SHP77 treated with DMSO at 0.1 percent for 48 hours (cell line): ENCODE data around the gene TTK.

Experiments used
- DNase-seq: peaks from one replicate; lab custom pipeline; 2025; lab: John Stamatoyannopoulos, UW

The TTK gene

DNA sequence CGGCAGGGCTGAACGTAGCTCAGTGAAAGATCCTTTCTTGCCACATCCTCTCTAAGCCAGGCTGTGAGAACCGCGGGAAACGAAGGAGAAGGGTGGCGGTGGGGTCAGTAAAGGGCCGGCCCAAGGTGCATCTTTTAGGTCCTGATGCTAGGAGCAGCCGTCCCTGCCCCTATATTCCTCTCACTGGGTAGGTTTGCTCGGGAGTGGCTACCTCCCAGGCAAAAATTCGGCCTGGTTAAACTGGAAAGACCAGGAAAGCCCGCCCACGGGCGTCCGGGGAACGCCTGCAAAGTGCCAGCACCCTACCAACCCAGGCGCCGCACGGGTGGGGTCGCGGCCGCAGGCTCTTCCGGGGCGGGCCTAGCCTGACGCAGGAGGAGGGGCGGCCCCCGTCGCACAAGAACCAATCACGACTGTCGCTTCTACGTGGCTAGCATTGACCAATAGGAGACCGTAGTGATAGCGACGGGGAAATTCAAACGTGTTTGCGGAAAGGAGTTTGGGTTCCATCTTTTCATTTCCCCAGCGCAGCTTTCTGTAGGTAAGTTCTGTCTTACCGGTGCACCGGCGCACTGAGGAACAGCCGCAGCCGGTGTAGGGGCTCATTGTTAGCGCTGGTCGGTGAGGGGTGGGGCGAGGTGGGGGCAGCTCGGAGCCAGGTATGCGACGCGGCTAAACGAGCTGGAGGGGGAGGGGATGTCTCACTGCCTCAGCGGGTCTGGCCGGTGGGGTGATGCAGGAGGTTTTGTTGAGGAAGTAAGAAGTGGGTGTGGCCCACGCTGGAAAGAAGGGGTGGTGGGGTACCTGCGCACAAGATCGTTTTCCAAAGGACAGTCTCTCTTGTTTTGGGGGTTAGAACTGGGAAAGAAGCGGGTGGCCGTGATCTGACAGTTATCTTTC lies at the start of gene TTK:
TTK (plus strand) TSS at position 477 of the 900 bp plus-strand sequence. CDS start 1,195 bp downstream, outside the sequence.
- DNase-seq: peak; percentile 81

DNA sequence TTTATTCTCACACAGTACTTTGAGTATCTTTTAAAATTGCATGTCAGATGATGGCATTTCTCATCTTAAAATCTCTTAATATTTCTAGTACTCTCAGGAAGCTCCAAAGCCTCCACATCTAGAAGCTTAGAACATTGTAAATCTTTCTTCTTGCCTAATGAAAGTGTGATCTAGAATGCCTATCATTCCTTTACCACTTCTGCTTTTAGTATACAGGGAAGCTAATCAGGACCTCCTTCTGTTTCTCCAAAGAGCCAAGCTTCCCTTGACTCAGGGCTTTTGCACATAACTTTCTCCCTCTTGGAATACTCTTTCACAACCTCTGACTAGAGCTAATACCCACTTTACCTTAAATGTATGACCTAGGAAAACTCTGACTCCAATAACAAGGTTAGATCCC lies 49.6 kb upstream of the TTK start:
- no peak for DNase-seq

DNA sequence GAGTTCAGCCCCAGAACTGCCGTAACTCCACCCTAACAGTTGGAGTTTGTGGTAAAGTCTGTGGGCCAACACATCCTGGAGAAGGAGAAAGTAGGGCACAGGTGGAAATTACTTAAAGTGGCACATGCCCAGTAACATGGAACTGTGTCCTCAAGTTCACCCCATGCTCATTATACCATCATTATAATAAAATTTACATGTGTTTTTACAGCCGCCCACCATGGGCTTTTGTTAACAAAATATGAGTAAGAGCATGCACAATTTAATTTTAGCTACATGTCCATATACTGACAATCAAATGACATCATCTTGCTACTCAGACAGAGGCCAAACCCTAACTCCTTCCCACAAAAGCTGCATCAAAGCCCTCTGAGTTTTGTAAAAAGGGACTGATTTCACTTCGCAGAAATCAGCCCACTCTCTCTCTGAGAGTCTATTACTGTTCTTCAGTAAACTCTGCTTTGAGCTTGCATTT lies 39.8 kb upstream of the TTK start:
- no peak for DNase-seq

GRCh38 chr6:79967178-79967577 lies 37.3 kb upstream of the TTK start:
- DNase-seq: no peak

DNA sequence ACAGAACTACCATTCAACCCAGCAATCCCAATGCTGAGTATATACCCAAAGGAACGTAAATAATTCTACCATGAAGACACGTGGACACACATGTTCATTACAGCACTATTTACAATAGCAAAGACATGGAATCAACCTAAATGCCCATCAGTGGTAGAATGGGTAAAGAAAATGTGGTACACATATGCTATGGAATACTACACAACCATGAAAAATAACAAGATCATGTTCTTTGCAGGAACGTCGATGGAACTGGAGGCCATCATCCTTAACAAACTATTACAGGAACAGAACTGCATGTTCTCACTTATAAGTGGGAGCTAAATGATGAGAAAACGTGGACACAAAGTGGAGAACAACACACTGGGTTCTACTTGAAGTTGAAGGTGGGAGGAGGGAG lies 34.7 kb upstream of the TTK start:
- DNase-seq: no peak

DNA sequence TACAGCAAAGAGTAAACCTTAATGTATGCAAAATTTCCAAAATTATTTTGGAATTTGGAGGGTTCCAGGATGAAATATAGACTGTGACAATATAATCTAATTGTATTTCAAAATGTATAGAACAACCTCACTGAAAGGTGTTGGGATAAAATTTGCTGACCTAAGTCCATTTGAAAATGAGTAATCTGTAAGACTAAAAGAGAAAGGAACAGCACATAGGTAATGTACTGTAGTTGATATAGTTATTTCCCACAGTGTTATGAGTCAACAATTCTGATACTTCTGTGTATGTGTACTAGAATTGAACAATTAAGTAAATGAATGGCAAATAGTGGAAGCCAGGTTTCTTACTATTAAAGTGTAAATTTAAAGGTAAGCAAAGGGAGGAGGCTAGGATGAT lies 33.3 kb upstream of the TTK start:
- no peak for DNase-seq

DNA sequence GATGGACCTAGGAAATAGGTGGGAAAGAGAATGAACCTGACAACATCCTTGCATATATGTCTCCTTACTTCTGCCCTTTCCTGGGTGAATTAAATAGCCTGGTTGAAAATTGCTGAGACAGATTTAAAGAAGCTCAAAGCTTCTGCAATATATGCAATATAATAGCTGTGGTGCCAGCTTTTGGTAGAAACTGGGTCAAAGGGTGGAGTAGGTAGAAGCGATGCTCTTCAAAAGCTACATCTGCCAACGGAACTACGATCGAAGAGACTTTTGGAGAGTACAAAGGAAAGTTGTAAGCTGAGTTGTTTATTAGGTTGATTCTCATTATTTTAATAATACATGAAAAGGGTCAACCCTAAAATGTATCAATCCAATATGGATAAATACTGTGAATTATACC lies 22.8 kb upstream of the TTK start:
- no peak for DNase-seq

DNA sequence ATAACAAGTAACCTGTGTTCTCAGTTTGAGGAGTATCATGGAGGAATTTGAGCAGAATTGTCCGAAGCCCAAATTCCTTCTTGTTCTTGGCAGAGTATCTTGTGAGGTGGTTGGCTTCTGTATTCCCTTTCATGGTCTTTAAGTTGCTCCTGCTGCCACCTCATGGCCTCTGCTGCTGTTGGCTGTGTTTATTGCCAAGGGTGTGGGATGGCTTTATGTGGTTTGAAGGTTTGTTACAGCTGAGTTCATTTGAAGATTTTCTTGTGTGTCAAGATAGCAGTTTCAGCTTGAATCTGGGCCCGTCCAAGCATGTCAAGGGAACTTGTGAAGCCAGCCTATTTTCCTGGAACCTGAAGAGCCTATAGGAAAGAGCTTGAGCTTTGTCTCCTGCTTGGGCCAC lies 20.2 kb upstream of the TTK start:
- DNase-seq: no peak

- DNase-seq: no peak
These were observed 19.3 kb upstream of the TTK start for GRCh38 chr6:79985128-79985527.

DNA sequence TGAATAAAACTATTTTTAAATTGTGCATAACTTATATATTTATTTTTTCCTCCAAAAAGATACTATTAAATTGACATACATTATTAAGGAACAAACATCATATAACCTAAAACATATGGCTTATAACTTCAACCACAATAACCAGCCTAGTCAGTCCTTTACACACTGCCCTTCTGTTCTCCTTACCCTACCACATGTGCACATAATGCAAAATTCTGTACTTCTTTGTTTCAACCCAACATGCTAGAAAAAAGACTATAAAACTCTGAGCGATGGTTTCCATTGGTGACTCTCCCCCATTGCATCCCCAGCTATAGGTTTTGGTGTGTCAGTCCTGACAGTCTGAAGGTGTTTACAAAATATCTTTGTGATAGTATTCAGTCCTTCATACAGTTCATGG lies 14.8 kb upstream of the TTK start:
- no peak for DNase-seq

DNA sequence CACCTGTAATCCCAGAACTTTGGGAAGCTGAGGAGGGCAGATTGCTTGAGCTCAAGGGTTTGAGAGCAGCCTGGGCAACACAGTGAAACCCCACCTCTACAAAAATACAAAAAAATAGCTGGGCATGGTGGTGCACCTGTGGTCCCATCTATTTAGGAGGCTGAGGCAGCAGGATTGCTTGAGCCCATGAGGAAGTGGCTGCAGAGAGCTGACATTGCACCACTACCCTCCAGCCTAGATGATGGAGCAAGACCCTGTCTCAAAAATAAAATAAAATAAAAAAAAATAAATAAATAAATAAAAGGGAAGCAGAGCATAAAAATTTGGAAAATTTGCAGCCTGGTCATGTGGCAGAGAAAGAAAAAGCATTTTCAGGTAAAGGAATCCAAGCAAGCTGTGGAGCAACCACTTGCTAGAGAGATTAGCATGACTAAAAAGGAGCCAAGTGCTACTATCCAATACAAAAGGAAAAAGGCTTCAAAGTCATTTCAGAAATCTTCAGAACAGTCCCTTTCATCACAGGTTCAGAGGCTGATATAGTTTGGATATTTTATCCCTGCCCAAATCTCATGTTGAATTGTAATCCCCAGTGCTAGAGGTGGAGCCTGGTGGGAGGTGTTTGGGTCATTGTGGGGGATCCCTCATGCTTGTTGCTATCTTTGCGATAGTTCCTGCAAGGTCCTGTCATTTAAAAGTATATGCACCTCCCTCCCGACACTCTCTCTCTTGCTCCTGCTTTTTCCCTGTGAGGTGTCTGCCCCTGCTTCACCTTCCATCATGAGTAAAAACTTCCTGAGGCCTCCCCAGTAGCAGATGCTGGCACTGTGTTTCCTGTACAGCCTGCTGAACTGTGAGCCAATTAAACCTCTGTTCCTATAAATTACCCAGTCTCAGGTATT lies 11.2 kb upstream of the TTK start:
- no peak for DNase-seq

- DNase-seq: no peak
These were observed 10.5 kb upstream of the TTK start for GRCh38 chr6:79993911-79994309.

DNA sequence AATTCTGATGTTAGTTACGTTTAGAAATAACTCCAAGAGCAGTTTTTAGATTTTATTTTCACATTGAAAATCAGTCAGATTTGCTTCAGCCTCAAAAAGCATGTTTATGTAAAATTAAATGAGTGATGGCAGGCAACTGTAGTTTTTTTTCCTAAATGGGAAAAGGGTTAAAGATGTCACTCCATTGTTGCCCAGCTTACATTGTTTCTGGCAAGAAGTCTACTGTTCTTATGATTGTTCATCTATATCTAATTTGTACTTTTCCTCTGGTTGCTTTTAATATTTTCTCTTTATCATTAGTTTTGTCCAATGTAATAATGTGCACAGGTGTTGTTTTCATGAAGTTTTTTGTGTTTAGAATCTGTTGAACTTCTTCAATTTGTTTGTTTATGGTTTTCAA lies 6.7 kb upstream of the TTK start:
- no peak for DNase-seq

GRCh38 chr6:80001337-80001736 lies 3.1 kb upstream of the TTK start:
- DNase-seq: no peak

DNA sequence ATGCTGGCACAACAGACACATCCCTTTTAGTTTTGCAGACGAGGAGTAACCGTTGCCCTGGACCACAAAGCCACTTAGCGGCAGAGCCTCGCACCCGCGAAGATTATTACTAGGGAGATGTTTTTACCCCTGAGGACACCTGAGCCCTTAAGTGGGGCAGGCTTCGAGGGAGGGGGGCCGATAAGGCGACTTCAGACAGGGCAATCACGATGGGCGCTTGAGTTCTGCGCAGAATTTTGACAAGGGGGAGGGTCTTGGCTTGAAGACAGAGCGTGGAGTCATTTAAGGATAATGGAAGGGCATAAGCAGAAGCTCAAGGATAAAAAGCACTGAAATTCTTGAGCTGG lies 650 bp upstream of the TTK start:
- DNase-seq: no peak

GRCh38 chr6:80005406-80005805 lies 957 bp downstream of the TTK start:
- DNase-seq: no peak

DNA sequence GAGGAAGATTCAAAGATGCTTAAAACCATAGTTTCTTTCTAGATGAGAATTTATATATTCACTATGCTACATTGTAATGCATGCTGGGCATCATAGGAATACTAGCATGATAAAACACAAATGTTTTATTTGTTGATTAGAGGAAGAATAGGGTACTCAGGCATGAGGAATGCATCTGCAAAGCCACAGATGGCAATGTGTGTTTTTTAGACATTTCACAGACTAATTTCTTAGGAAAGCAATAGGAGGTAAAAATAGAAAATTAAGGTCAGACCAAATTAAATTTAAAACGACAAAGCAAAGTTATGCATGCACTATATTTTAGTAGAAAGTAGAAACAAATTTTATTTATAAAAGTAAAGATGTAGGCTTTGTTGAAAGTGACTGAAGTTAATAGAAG lies 2.1 kb downstream of the TTK start:
- no peak for DNase-seq

- DNase-seq: no peak
These were observed 5.1 kb downstream of the TTK start for GRCh38 chr6:80009531-80009930.

- DNase-seq: no peak
These were observed 5.8 kb downstream of the TTK start for GRCh38 chr6:80010288-80010687.

GRCh38 chr6:80015839-80016435 lies 11.5 kb downstream of the TTK start:
- DNase-seq: no peak

GRCh38 chr6:80020381-80021120 lies 16.1 kb downstream of the TTK start:
- DNase-seq: no peak

- DNase-seq: no peak
These were observed 16.7 kb downstream of the TTK start for GRCh38 chr6:80021131-80021530.
